NCI-H748 (cell line): ENCODE measurements around the gene CPZ.

Experiments
- DNase-seq: peaks from one replicate; lab custom pipeline; 2025; ENCODE audit not compliant: unreplicated experiment; lab: John Stamatoyannopoulos, UW

The CPZ gene

DNA sequence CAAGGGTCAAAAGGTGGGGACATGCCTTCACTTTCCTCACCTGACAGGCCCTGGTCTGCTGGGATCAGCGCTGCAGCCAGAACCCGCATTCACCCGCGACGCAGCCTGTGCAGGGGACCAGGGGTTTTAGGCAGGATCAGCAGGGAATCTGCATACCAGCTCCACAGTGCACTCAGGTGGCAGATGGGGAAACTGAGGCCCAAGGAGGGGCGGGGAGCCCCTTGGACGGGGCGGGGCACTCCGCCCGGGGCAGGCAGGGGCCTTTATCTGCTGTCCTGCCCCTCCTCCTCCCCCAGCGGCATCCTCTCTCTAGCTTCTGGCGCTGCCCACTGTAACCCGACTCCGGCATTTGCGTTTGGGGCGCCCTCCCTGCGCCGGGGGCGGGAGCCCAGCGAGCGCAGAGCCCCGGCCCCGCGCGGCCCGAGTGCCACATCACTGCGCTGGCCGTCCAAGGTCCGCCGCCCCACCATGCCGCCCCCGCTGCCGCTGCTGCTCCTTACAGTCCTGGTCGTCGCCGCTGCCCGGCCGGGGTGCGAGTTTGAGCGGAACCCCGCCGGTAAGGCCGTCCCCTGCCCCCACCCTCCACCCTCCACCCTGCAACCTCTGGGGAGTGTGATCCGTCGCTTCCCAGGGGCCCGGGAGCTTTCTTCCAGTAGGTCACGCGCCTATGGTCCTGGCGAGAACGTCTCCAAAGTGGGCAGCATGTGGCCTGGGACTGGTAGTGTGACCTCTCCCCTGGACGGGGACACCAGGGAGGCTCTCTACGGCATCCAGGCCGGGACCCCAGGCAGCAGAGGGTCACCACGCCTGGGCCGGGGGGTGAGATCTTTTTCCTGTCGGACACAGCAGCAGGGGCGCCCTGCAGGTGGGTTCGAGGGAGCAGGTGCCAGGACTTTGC, at the start of gene CPZ:
Gene CPZ (plus strand): TSS at position 400 of the 898 bp plus-strand sequence. CDS start 69 bp downstream, at position 469.
- peak; percentile 27 for DNase-seq

DNA sequence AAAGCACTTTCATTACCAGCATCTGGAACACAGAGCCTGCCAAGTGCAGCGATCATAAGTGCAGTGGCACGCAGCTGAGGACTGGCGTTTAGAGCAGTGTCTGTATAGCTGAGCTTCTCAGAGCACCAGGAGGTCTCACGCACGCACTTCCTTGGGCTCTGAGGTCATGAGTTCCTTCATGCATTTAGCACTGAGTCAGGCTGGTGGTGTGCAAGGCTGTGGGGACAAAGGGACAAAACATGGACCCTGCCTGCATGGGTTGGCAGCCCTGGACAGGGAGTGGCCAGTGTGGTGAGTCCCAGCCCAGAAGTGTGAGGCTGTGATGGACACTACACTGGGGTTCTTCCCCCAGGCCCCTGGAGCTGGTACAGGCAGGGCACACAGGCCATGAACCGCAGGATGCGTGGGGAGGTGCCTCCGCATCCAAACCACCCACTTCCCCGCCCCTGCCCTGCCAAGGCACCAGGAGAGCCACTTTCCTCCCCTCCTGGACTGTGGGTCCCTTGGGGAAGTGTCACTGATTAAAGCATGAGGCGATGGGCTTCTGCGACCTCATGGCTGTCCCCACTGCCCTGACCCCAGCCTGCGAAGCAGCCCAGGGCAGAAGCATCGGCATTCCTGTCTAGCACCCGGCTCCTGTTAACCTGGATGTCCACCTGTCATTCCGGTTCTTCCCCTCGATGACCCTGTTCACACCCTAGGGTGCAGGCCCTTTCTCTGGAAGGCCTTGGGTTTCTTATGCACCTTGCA, 49.6 kb upstream of the CPZ start:
- DNase-seq = no peak

DNA sequence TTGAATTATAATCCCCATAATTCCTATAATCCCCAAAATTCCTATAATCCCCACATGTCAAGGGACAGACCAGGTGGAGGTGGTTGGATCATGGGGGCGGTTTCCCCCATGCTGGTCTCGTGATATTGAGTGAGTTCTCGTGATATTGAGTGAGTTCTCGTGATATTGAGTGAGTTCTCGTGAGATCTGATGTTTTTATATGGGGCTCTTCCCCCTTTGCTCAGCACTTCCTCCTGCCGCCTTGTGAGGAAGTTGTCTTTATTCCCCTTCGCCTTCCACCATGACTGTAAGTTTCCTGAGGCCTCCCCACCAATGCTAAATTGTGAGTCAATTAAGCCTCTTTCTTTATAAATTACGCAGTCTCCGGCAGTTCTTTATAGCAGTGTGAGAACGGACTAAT, 48.9 kb upstream of the CPZ start:
- DNase-seq = no peak

DNA sequence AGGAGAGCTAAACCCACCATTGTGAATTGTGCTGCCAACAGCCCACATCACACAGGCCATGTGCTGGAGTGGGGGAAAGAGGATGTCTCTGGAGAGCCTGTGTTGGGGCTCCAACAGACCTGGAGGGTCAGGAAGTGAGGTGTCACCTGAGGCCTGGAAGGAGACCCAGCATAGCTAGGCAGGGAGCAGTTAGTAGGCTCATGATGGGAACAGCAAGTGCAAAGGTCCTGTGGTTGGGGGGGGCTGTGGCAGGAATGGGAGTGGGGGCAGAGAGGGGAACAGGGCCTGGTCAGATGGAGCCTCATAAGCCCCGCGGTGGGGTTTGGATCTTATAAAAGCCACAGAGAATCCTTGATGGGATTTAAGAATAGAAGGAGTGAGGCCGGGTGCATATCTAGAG, 48.3 kb upstream of the CPZ start:
- no peak for DNase-seq

DNA sequence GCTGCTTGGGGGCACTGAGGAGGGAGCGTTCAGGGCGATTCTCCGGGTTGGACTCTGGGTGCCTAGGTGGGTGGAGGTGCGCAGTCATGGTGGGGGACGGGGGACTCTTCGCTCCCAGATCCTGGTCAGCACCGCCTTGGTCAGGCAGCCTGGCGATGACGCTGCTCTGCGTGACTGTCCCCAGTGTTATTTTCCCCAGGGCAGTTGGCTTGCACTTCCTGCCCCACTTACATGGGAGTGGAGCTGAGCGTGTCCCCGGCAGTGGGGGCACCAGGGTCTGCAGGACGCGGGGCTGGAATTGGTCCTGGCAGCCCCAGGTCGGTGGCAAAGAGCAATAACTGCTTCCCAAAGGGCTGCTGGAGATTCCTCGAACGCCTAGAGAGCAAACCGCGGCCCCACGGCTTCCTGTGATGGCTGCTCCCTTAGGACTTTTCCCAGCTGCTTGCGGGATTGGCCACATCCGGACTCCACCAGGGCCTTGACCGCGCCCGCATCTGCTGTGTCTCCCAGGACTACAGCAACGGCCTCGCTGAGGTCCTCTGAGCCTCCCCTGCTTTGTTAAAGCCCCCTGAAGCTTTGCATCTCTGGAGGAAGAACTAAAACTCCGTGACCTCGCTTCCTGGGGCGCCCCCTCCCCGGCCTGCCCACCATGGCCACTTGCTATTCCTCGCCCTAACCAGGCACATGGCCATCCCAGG, 47.7 kb upstream of the CPZ start:
- DNase-seq = no peak

DNA sequence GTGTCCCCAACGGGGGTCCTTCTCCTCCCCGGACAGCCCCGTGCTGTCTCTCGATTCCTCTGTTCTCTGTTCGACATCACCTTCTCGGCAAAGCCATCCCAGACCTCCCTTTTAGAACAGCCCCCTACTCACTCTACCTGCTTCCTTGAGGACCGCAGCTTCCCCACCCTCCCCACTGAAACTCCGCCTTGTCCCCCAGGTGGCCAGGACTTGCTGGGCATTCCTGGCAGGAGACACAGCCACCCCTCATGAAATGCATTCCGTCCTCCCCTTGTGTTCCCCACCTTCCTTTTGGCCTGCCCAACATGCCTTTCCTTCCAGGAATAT, 47.2 kb upstream of the CPZ start:
- no peak for DNase-seq

DNA sequence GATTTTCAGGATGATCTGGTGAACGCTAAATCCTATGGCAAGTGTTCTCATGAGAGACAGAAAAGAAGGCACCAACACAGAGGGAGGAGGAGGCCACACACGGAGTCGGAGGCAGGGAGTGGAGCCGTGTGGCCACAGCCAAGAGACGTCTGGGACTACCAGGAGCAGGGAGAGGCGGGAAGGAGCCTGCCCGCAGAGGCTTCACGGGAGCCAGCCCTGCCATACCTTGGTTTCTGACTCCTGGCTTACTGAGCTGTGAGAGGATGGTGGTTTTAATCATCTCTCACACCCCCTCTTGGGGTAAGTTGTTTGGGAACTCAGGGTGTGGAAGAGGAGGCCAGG, 45.8 kb upstream of the CPZ start:
- DNase-seq = no peak

DNA sequence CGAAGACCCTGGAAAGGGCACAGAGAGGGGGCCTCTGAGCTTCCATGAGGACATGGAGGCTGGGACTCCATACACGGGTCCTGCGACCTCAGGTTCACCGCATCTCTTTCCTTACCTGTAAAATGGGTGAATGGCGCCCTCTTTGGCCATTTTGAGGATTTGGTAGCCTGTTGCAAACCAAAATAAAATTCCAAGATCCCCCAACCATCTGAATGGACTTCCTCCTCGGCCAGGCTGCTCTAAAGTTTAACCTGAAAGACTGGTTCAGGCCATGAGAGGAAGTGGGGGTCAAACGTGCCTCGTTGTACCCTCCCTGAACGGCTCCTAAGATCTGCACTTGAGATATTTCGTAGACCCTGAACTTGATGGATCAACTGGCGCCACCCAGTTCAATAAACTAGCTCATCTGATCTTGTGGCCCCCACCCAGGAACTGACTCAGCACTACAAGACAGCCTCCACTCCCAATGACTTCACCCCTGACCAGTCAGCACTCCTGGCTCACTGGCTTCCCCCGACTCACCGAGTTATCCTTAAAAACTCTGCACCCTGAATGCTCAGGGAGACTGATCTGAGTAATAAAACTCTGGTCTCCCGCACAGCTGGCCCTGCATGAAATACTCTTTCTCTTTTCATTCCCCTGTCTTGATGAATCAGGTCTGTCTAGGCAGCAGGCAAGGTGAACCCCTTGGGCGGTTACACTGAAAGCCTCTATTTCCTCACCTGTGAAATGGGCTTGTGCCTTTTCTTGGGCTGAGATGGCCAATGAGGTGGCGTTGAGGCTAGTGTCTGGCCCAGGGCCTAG, 45.3 kb upstream of the CPZ start:
- DNase-seq = peak; percentile 9

DNA sequence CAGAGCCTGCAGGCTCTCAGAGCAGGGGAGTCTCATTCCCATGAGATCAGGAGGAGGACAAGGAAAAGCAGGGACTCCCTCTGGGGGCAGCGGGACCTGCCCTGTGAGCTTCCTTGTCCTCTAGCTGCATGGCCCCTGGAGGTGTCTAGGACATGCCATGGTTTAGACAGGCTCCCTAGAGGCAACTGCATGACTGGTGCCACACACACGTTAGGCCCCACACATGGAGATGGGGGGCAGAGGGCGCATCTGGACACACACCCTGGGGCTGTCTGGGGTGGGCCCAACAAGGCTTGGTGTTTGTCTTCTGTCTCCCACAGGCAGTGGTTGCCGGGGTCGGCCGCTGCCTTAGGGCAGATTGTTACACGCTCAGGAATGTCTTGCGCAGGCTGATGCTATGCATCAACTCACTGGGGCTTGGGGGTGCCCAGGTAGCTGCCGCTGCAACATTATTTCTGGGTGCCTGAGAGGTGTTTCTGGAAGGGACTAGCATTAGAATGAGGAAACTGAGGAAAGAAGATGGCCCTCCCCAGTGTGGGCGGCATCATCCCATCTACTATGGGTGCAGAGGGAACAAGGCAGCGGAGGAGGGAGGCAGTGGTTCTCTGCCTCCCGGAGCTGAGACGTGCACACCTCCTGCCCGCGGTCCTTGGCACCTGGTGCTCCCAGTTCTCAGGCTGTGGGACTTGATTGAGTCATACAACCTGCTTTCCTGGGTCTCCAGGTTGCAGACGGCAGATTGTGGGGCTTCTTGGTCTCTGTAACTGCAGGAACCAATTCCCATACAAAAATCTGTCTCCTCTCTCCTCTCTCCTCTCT, 44.4 kb upstream of the CPZ start:
- no peak for DNase-seq

DNA sequence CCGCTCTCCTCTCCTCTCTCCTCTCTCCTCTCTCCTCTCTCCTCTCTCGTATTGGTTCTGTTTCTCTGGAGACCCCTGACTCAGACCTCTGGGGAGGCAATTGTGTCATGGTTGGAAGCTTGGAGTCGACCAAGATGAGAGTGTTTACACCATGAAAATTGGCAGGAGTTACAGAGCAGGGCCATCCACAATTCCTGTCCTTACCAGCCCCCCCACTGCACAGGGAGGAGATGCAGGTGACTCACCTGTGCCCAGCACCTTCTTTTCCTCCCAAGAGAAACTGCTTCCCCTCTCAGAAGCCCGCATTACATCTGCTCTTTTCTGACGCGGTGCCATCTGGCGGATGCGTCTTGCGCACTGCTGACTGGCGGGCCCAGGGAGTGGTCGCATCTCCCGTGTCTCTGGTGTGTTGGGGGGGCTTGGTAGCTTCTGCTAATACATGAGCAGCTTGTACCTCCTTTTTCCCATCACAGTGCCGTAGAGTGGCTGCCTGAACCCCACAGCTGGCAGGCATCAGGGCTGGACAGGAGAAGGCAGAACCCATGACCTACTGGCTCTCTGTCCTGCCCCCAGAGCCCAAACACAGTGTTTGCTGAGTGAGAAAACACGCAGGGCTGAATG, 43.7 kb upstream of the CPZ start:
- no peak for DNase-seq

DNA sequence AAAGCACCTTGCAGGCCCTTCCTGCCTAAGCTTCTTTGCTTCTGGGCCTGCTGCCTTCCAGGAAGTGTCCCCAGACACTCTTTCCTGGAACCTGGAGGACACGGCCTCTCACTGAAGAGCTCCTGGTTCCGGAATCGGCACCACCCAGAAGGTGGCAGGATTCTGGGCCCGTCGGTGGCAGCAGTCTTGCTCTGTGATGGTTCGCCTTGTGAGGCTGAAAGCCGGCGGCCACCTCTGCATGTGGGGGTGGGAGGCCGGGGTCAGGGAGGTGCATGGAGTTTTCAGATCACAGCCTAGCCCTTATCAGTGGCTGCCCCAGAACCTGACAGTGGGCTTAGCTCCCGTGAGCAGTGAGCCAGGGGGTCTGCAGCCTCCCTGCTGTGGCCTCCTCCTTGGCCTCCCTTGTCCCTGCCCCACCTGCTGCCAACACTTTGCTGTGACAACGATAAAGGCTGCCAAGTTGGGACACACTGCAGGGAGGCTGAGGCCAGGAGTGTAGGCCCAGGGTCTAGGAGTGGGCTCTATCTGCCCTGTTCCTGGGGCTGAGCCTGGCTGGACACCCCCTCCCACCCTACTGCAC, 43.1 kb upstream of the CPZ start:
- no peak for DNase-seq

DNA sequence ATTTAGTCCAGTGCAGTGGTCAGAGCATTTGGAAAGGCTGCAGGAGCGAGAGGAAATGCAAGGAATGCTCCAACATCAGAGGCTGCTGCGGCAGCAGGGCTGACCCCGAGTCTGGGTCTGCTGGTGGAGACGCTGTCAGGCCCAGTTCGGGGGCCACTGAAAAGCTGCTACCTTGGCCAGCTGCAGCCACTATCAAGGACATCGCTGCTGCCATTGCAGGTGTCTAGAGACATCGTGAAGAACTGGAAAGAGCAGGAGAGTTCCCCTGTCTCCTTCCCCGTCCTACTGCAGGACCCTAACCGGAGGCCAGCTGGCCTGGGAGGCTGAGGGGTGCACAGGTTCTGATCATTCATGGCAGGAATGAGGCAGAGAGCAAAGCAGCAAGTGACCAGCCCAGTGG, 41.9 kb upstream of the CPZ start:
- DNase-seq = no peak

DNA sequence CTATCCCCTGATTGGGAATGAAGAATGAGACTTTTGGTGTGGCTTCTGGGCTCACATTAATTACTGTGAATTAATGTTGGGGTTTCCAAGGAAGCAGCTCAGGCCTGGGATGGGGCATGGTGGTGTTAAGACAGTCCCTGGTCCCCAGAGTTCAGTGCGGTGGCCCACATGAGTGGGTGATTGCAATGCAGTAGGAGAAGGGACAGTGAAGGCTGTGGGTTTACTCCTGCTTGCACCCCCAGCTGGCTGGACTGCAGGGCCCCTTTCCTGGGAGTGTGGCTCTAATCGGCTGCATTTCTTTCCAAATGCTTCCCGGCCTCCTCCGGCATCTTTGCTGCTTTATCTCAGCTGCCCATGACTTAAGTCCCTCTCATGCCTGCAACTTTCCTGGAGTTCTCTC, 40.5 kb upstream of the CPZ start:
- no peak for DNase-seq

DNA sequence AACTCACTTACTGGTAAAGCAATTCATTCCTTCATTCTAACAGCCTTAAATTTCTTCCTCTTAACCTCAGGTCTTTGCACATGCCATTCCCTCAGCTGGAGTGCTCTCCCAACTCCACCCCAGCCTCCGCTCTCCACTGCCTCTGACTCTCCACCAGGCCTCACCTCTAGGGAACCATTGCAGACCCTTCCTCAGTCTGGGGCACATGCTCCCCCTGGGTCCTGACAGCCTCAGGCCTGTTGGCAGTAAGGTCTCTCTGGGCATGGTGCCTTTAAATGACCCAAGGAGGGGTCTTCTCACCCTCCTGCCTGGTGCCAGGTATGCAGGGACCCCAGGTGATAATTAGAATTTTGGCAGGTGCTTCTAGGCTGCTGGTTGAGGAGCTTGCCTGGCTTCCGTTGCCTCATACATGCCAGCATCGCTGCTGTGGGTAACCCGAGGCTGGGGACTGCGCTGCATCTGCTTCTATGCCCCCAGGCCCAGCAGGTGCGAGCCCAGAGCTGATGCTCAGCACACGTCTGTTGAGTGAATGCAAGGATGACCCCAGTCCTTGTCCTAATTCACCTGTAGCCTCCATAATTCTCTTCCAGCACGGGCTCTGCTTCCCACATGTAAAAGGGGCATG, 39.9 kb upstream of the CPZ start:
- no peak for DNase-seq

DNA sequence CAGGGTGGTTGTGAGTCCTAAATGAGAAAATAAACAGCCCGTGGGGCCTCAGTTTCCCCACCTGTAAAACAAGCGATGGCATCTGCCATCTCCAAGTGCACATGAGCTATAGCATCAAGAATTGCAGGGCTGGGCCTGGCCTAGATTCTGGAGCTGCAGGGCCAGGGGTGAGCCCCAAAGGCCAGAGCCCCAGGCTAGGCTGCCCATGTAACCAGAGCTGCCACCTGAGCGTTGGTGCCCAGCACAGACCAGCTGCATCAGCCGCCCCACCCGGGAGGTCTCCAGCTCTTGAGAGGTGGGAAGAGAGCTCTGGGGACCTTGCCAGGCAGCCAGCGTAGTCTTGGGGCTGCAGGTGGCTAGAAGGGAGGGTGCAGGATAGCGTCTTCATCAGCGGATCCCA, 39.3 kb upstream of the CPZ start:
- DNase-seq = no peak

DNA sequence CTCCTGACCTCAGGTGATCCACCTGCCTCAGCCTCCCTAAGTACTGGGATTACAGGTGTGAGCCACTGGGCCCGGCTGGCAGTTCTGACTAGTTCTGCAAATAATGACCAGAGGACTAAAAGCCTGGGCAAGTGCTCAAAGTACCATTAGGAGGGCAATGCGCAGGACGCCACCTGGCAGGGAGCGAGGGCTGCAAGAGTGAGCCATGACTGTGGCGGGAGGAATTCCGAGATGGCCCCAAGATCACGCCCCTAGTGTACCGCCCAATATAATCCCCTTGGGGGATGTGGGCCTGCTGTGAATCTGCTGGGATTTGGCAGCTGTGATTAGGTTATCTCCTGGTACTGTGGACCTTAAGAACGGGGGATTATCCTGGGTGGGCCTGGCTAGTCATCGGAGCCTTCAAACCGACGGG, 38.6 kb upstream of the CPZ start:
- no peak for DNase-seq

DNA sequence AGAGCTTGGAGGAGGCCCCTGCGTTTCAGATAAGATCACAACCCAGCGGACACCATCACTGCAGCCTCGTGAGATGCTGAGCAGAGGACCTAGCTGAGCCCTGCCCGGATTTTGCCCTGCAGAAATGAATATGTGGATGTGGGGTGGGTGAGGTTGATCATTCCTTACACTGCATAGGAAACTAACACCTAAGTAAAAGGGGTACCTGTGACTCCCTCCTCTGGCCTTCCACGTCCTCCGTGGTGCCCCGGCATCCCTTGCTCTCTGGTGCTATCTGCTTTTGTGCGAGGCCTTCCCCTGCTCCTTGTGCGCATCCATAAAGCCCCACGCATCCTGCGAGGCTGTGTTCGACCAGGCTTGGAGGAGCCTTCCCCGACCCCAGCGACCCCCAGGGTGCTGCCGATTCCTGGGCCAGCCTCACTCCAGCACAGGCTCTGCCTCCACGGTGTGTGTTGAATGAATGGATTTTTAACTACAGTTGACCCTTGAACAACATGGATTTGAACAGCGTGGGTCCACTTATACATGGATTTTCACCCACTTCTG, 37.9 kb upstream of the CPZ start:
- DNase-seq = no peak

DNA sequence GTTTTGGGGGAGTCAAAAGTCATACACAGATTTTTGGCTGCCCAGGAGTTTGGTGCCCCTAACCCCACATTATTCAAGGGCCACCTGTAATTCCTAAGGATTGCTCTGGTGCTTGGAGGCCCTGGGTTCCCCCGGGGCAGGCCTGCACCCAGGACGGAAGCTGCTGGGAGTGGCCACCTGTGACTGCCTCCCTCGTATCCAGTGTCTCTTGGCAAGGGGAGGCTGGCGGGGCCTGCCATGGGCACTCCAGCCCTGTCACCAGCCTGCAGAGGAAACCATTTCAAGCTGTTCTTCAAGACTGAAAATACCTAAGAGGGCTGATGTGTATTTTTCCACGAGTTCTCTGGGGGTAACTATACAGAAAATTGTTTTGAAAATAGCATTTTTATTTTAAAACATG, 36.8 kb upstream of the CPZ start:
- no peak for DNase-seq
